Endometrial microvascular endothelial cells (primary cell): ENCODE data around the gene ANKRD53. TPM values are rescaled to one million over a fixed set of nuclear protein-coding genes. Genes with fewer than 3 reads are reported as not detected.
"Not testable (repeated sequence)": the region's sequence is repeated elsewhere in the genome, so short reads cannot be mapped to it uniquely, and the experiment has no call there.

Source experiments
- in situ Hi-C: cut with HindIII; loops from 2 replicates; pipeline ENCODE4 v1.10.0; 2017; ENCODE audit warnings: low sequenced_read_pairs, low pct_unique_long_range_greater_than_20kb; ENCODE audit errors: inconsistent ontology term
- total RNA-seq: library from RNA; depleted of rRNA; stranded (reverse); fragments of >200 nt; gene quantifications from one replicate; pipeline ENCODE4 v1.2.3, GENCODE V29; 2015; ENCODE audit errors: inconsistent ontology term

The ANKRD53 gene
- total RNA-seq, 1 donor from 2014 or later = not detected

- in situ Hi-C loops = no loop called here
Measured at GRCh38 chr2:71001981-71002570, 23.6 kb downstream of the ANKRD53 start.

- in situ Hi-C loops = no loop called here
Measured at GRCh38 chr2:71003396-71003795, 25.0 kb downstream of the ANKRD53 start.

- in situ Hi-C loops = no loop called here
Measured at GRCh38 chr2:71003966-71004755, 25.7 kb downstream of the ANKRD53 start.

GRCh38 chr2:71004857-71005256, 26.4 kb downstream of the ANKRD53 start:
- in situ Hi-C loops = no loop called here

GRCh38 chr2:71005271-71006202, 27.1 kb downstream of the ANKRD53 start:
- in situ Hi-C loops = no loop called here

GRCh38 chr2:71006323-71006722, 27.9 kb downstream of the ANKRD53 start:
- in situ Hi-C loops = no loop called here

- in situ Hi-C loops = no loop called here
Measured at GRCh38 chr2:71006955-71007799, 28.7 kb downstream of the ANKRD53 start.

- in situ Hi-C loops = no loop called here
Measured at GRCh38 chr2:71008342-71008741, 29.9 kb downstream of the ANKRD53 start.

GRCh38 chr2:71011786-71012185, 33.4 kb downstream of the ANKRD53 start:
- in situ Hi-C loops = not testable (repeated sequence)

- in situ Hi-C loops = no loop called here
Measured at GRCh38 chr2:71018625-71019024, 40.2 kb downstream of the ANKRD53 start.

GRCh38 chr2:71019989-71020388, 41.6 kb downstream of the ANKRD53 start:
- in situ Hi-C loops = not testable (repeated sequence)

- in situ Hi-C loops = not testable (repeated sequence)
Measured at GRCh38 chr2:71021394-71021793, 43.0 kb downstream of the ANKRD53 start.

- in situ Hi-C loops = not testable (repeated sequence)
Measured at GRCh38 chr2:71023553-71024243, 45.3 kb downstream of the ANKRD53 start.

Other genes starting within 250 kb of the ANKRD53 start
- gene ADD2, start 210.4 kb upstream of the ANKRD53 start, total RNA-seq = 0.74 TPM
- gene FIGLA, start 188.0 kb upstream of the ANKRD53 start, total RNA-seq = not detected
- gene CLEC4F, start 158.0 kb upstream of the ANKRD53 start, total RNA-seq = not detected
- gene CD207, start 142.8 kb upstream of the ANKRD53 start, total RNA-seq = not detected
- gene VAX2, start 78.1 kb upstream of the ANKRD53 start, total RNA-seq = 6.4 TPM
- gene ATP6V1B1, start 42.7 kb upstream of the ANKRD53 start, total RNA-seq = not detected
- 88.5 TPM for gene TEX261, start 16.2 kb downstream of the ANKRD53 start, total RNA-seq
- gene NAGK, start 90.0 kb downstream of the ANKRD53 start, total RNA-seq = 105 TPM
- 4.7 TPM for gene MCEE, start 151.6 kb downstream of the ANKRD53 start, total RNA-seq
- 10.8 TPM for gene MPHOSPH10, start 152.0 kb downstream of the ANKRD53 start, total RNA-seq
- gene PAIP2B, start 248.5 kb downstream of the ANKRD53 start, total RNA-seq = 1.1 TPM